ENCODE results near the gene CLPSL1.

The CLPSL1 gene

DNA sequence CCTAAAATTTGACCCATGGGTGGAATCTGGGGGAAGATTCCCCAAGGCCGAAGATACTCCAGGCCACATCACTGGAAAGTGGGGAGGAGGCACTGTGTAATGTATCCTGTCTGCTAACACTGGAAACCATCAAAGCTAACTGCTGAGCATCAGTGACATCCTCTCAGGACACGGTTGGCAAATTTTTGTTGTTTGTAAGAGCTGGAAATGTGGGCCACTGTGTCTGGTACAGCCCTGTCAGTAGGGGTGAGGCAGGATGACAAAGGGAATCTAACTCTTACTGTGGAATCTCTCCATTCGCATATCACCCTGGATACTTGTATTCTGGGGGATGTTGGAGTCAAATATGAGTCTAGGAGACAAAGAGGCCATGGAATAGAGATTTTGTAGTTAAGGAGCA is 21.4 kb upstream of the CLPSL1 start:
- Histone ChIP-seq H3K36me3 (ENCODE audit: insufficient read depth, low read length) (no peaks in the 10 kb centered on the region), H3K27me3 (ENCODE audit: insufficient read depth, low read length) (peaks cover 33% of the 10 kb centered on the region), H3K27ac (ENCODE audit: low read depth, low read length) (no peak overlapping the region), H2AFZ (ENCODE audit: low read length, unreplicated experiment) (no peak overlapping the region), H3K4me1 (ENCODE audit: control insufficient read depth, insufficient read depth, low read length, unreplicated experiment) (no peaks in the 10 kb centered on the region), H3K79me2 (ENCODE audit: control insufficient read depth, insufficient read depth, low read length, unreplicated experiment) (no peaks in the 10 kb centered on the region), H3K4me3 (ENCODE audit: low read depth, low read length) (no peak overlapping the region)

DNA sequence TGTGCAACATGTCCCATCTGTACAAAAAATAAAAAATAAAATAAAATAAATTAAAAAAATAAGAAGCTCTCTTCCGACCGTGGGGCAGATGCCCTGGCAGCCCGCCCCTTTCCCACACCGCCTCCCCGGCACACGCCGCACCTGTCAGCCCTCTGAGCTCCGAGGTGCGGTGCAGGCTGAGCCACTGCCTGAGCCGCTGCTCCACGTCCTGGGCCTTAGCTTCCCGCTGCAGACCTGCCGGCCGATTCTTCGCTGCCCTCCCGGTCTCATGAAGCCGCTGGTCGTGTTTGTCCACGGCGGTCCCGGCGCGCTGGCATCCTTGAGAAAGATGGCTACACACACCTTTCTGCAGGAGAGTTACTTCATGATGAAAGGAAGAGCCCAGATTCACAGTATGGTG is 15.1 kb upstream of the CLPSL1 start:
- peaks cover 52% of the 10 kb centered on the region for H3K27me3 ChIP-seq (ENCODE audit: insufficient read depth, low read length)
- H3K4me1 ChIP-seq (ENCODE audit: control insufficient read depth, insufficient read depth, low read length, unreplicated experiment) = no peaks in the 10 kb centered on the region
- no peak overlapping the region for H2AFZ ChIP-seq (ENCODE audit: low read length, unreplicated experiment)
- H3K4me3 ChIP-seq (ENCODE audit: low read depth, low read length) = no peak overlapping the region
- H3K27ac ChIP-seq (ENCODE audit: low read depth, low read length) = no peak overlapping the region
- H3K36me3 ChIP-seq (ENCODE audit: insufficient read depth, low read length) = no peaks in the 10 kb centered on the region
- no peaks in the 10 kb centered on the region for H3K79me2 ChIP-seq (ENCODE audit: control insufficient read depth, insufficient read depth, low read length, unreplicated experiment)

DNA sequence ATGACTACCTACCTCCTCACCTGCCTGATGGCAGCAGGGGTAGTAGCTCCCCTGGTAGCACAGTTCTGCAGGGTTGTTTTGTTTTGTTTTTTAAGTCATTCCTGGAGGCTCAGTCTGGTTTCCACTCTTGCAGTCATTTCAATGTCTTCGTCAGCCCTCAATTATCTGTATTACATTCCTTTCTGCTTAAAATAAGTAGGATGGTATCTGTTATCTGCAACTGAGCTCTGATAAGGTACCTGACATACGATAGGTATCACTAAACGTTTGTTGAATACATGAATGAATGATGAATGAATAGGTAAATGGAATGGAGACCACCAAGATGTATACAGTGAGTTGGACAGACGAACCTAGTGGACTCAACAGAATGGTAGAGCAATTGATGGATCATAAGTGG is 11.6 kb upstream of the CLPSL1 start:
- Histone ChIP-seq H3K36me3 (ENCODE audit: insufficient read depth, low read length) (no peaks in the 10 kb centered on the region), H3K79me2 (ENCODE audit: control insufficient read depth, insufficient read depth, low read length, unreplicated experiment) (no peaks in the 10 kb centered on the region), H3K4me3 (ENCODE audit: low read depth, low read length) (no peak overlapping the region), H3K4me1 (ENCODE audit: control insufficient read depth, insufficient read depth, low read length, unreplicated experiment) (no peaks in the 10 kb centered on the region), H3K27ac (ENCODE audit: low read depth, low read length) (no peak overlapping the region), H2AFZ (ENCODE audit: low read length, unreplicated experiment) (no peak overlapping the region), H3K27me3 (ENCODE audit: insufficient read depth, low read length) (peaks cover 27% of the 10 kb centered on the region)

DNA sequence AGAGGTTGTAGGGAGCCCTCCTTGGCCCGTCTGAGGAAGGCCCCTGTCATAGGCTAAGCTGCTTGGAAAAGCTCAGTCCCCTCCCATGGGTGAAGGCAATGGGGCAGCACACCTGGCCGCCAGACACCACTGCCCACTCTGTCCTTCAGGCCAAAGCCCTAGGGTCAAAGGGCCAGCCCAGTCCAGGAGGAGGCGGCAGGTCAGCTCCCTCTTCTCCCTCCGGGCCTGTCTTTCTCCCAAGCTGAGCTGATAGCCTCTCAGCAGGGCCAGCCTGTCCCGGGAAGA is 9.5 kb upstream of the CLPSL1 start:
- no peaks in the 10 kb centered on the region for H3K4me1 ChIP-seq (ENCODE audit: control insufficient read depth, insufficient read depth, low read length, unreplicated experiment)
- no peaks in the 10 kb centered on the region for H3K79me2 ChIP-seq (ENCODE audit: control insufficient read depth, insufficient read depth, low read length, unreplicated experiment)
- no peak overlapping the region for H2AFZ ChIP-seq (ENCODE audit: low read length, unreplicated experiment)
- H3K27me3 ChIP-seq (ENCODE audit: insufficient read depth, low read length) = peaks cover 21% of the 10 kb centered on the region
- H3K36me3 ChIP-seq (ENCODE audit: insufficient read depth, low read length) = no peaks in the 10 kb centered on the region
- H3K4me3 ChIP-seq (ENCODE audit: low read depth, low read length) = no peak overlapping the region
- H3K27ac ChIP-seq (ENCODE audit: low read depth, low read length) = no peak overlapping the region

DNA sequence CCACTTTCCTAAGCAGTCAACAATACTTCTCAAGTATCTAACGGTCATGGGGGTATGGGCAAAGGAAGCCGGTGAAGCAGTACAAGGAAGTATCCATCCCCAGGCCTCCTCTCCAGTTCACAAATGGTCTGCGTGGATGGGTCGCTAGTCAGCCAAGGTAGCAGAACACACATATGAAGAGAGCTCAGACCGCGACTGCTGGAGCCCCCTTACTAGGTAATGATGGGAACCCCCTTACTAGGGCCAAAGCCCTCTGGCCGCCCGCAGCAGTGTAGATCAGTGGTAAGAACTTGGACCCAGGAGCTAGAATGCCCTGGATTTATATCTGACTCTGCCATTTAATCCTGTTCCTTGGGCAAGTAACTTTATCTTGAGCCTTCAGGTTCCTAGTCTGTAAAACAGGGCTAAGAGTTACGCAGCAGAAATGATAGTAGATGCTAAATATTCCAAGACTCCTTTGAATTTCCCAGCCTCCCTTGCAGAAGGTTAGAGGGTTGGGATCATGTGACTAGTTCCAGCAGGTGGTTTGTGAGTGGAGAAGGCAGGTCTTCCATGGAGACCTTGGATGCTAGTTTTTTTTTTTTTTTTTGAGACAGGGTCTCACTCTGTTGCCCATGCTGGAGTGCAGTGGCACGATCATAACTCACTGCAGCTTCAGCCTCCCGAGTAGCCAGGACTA is 6.6 kb upstream of the CLPSL1 start:
- peaks cover 15% of the 10 kb centered on the region for H3K27me3 ChIP-seq (ENCODE audit: insufficient read depth, low read length)
- no peaks in the 10 kb centered on the region for H3K79me2 ChIP-seq (ENCODE audit: control insufficient read depth, insufficient read depth, low read length, unreplicated experiment)
- no peak overlapping the region for H3K27ac ChIP-seq (ENCODE audit: low read depth, low read length)
- no peaks in the 10 kb centered on the region for H3K4me1 ChIP-seq (ENCODE audit: control insufficient read depth, insufficient read depth, low read length, unreplicated experiment)
- H3K4me3 ChIP-seq (ENCODE audit: low read depth, low read length) = no peak overlapping the region
- no peaks in the 10 kb centered on the region for H3K36me3 ChIP-seq (ENCODE audit: insufficient read depth, low read length)
- no peak overlapping the region for H2AFZ ChIP-seq (ENCODE audit: low read length, unreplicated experiment)

DNA sequence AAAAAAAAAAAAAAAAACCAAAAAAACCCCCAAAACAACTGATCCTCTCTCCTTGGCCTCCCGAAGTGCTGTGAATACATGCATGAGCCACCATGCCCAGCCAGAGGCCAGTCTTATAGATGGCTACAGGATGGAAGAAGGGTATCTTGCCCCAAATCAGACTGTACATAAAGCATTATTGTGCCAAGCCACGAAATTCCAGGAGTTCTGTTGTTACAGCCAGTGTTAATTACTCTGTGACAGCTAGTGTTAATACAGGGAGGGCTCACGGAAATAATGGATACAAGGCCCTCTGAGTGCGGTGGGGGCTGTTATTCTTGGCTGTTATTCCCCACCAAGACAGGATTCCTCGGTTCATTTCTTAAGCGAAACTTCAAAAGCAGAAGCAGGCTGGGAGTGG is 5.8 kb upstream of the CLPSL1 start:
- H3K27ac ChIP-seq (ENCODE audit: low read depth, low read length) = no peak overlapping the region
- no peaks in the 10 kb centered on the region for H3K36me3 ChIP-seq (ENCODE audit: insufficient read depth, low read length)
- H3K27me3 ChIP-seq (ENCODE audit: insufficient read depth, low read length) = peaks cover 14% of the 10 kb centered on the region
- H3K4me1 ChIP-seq (ENCODE audit: control insufficient read depth, insufficient read depth, low read length, unreplicated experiment) = no peaks in the 10 kb centered on the region
- H2AFZ ChIP-seq (ENCODE audit: low read length, unreplicated experiment) = no peak overlapping the region
- no peak overlapping the region for H3K4me3 ChIP-seq (ENCODE audit: low read depth, low read length)
- H3K79me2 ChIP-seq (ENCODE audit: control insufficient read depth, insufficient read depth, low read length, unreplicated experiment) = no peaks in the 10 kb centered on the region

DNA sequence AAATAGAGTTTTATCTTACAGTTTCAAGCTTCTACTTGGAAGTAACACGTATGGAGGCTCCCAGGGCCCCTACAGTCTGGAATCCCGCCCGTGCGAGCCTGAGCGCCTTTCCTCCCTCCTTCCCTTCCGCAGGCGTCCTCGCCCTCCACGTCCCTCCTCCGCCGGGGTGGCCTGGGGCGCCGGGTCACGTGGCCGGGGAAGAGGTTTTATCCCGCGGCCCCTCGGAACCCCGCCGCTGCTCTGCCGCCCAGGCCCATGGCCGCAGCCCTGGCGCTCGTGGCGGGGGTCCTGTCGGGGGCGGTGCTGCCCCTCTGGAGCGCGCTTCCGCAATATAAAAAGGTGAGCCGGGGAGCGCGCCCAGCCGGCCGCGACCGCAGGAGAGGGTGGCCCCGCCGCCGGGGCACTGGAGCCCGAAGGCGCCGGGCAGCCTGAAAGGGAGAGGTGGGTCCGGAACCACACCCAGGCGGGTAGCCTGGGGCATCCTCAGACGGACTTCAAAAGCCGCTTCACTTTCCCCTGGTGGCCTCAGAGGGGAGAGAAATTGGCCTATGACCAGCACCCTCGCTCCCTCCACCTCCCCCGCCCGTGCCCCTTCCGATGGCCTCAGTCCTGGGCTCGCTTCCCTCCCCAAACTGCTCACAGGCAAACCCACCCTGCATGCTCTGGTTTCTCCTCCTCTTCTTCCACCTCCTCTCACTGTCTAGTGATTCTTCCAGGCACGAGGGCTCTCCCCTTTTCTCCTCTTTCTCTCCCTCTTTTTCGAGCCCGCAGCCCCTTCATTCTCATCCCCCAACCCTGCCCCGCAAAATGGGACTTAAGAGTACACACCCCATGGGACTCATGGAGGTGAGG is 4.2 kb upstream of the CLPSL1 start, which contains the start of gene CLPSL2:
Gene CLPSL2 (plus strand): TSS at position 235 of the 852 bp plus-strand sequence. CDS start 21 bp downstream, at position 256.
- Histone ChIP-seq H2AFZ (ENCODE audit: low read length, unreplicated experiment) (peak within 1 kb of the TSS; percentile 95), H3K27me3 (ENCODE audit: insufficient read depth, low read length) (peaks cover 21% of the 10 kb centered on the region), H3K36me3 (ENCODE audit: insufficient read depth, low read length) (no peaks in the 10 kb centered on the region), H3K4me3 (ENCODE audit: low read depth, low read length) (peak within 1 kb of the TSS; percentile 87), H3K79me2 (ENCODE audit: control insufficient read depth, insufficient read depth, low read length, unreplicated experiment) (no peaks in the 10 kb centered on the region), H3K27ac (ENCODE audit: low read depth, low read length) (no peak within 1 kb of the TSS), H3K4me1 (ENCODE audit: control insufficient read depth, insufficient read depth, low read length, unreplicated experiment) (no peaks in the 10 kb centered on the region)

DNA sequence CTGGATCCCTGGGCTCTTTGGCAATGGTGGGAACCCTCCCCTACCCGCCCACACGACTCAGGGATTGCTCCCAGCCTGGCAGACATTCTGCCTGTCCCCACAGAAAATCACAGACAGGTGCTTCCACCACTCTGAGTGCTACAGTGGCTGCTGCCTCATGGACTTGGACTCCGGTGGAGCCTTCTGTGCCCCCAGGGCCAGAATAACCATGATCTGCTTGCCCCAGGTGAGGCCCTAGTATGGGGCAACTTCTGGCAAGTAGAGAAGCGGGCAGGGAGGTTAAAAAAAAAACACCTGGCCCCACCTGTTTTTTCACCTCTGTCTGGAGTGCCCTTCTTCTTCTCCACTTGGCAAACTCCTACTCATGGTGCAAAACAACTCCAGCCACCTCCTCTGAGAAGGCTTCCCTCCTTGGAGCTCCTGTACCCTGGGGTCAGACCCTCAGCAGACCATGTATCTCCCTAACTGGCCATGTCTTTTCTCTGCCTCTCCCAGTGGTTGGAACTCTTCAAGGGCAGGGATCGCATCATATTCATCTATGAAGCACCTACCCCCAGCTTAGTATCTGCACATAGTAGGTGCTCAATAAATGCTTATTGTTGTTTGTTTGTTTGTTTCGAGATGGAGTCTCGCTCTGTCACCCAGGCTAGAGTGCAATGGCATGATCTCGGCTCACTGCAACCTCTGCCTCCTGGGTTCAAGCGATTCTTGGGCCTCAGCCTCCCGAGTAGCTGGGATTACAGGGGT is 3.3 kb upstream of the CLPSL1 start:
- Histone ChIP-seq H2AFZ (ENCODE audit: low read length, unreplicated experiment) (no peak overlapping the region), H3K4me1 (ENCODE audit: control insufficient read depth, insufficient read depth, low read length, unreplicated experiment) (no peaks in the 10 kb centered on the region), H3K27me3 (ENCODE audit: insufficient read depth, low read length) (peaks cover 24% of the 10 kb centered on the region), H3K4me3 (ENCODE audit: low read depth, low read length) (no peak overlapping the region), H3K79me2 (ENCODE audit: control insufficient read depth, insufficient read depth, low read length, unreplicated experiment) (no peaks in the 10 kb centered on the region), H3K36me3 (ENCODE audit: insufficient read depth, low read length) (no peaks in the 10 kb centered on the region), H3K27ac (ENCODE audit: low read depth, low read length) (no peak overlapping the region)

DNA sequence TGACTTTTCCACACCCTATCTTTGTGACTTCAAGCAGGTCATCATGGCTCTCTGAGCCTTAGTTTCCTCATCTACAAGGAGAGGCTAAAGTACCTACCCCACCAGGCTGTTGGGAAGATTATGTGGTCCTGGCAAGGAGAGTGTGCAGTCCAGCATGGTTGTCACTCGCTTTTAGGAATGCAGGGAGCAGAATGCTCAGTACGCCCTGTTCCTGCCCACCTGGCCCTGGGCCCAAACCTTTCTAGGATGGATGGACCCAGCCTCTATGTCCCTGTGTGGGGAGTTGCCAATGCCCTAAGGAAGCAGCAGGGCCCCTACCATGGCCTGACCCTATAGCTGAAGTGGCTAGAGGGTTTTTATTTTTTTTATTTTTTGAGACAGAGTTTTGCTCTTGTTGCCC is 2.4 kb upstream of the CLPSL1 start:
- Histone ChIP-seq H3K4me3 (ENCODE audit: low read depth, low read length) (no peak overlapping the region), H3K36me3 (ENCODE audit: insufficient read depth, low read length) (no peaks in the 10 kb centered on the region), H3K79me2 (ENCODE audit: control insufficient read depth, insufficient read depth, low read length, unreplicated experiment) (no peaks in the 10 kb centered on the region), H3K27ac (ENCODE audit: low read depth, low read length) (no peak overlapping the region), H2AFZ (ENCODE audit: low read length, unreplicated experiment) (no peak overlapping the region), H3K4me1 (ENCODE audit: control insufficient read depth, insufficient read depth, low read length, unreplicated experiment) (no peaks in the 10 kb centered on the region), H3K27me3 (ENCODE audit: insufficient read depth, low read length) (peaks cover 24% of the 10 kb centered on the region)

DNA sequence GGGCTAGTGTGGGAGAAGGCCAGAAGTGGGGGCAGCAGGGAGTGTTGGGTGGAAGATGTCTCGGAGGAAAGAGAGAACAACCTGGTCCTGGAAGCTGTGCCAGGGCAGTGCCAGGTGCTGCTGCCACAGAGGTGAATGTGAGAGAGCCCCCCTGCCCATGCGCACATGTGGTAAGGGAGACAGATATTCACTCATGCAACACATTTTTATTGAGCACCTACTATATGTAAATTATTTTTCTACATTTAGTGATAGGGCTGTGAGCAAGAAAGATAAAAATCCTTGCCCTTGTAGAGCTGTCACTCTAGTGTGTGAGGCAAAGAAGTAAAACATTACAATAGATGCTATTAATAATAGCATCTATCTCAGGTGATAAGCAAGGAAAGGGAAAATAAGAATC is 471 bp downstream of the CLPSL1 start:
- Histone ChIP-seq H3K4me3 (ENCODE audit: low read depth, low read length) (no peak overlapping the region), H3K4me1 (ENCODE audit: control insufficient read depth, insufficient read depth, low read length, unreplicated experiment) (no peaks in the 10 kb centered on the region), H2AFZ (ENCODE audit: low read length, unreplicated experiment) (no peak overlapping the region), H3K27ac (ENCODE audit: low read depth, low read length) (no peak overlapping the region), H3K27me3 (ENCODE audit: insufficient read depth, low read length) (peaks cover 34% of the 10 kb centered on the region), H3K79me2 (ENCODE audit: control insufficient read depth, insufficient read depth, low read length, unreplicated experiment) (no peaks in the 10 kb centered on the region), H3K36me3 (ENCODE audit: insufficient read depth, low read length) (no peaks in the 10 kb centered on the region)
